Neural cell (in vitro differentiated cells): ENCODE measurements around the gene MAST4.

Source experiments
- CTCF ChIP-seq: fragments of 450-650 bp; IDR thresholded peaks from 2 replicates; pipeline ENCODE4 v1.5.1; 2014; ENCODE audit warnings: antibody characterized with exemption, mild to moderate bottlenecking, moderate library complexity; ENCODE audit not compliant: poor library complexity, severe bottlenecking
- RAD21 ChIP-seq: fragments of 450-650 bp; conservative IDR thresholded peaks from 2 replicates; pipeline ENCODE4 v1.6.1; 2014; ENCODE audit warnings: antibody characterized with exemption, mild to moderate bottlenecking, moderate library complexity

GRCh38 chr5:66669086-66669861 is 73.1 kb downstream of the MAST4 start:
- no peak for TF ChIP-seq RAD21
- TF ChIP-seq CTCF: no peak
